ENCODE results near the gene NRXN3.

DNA sequence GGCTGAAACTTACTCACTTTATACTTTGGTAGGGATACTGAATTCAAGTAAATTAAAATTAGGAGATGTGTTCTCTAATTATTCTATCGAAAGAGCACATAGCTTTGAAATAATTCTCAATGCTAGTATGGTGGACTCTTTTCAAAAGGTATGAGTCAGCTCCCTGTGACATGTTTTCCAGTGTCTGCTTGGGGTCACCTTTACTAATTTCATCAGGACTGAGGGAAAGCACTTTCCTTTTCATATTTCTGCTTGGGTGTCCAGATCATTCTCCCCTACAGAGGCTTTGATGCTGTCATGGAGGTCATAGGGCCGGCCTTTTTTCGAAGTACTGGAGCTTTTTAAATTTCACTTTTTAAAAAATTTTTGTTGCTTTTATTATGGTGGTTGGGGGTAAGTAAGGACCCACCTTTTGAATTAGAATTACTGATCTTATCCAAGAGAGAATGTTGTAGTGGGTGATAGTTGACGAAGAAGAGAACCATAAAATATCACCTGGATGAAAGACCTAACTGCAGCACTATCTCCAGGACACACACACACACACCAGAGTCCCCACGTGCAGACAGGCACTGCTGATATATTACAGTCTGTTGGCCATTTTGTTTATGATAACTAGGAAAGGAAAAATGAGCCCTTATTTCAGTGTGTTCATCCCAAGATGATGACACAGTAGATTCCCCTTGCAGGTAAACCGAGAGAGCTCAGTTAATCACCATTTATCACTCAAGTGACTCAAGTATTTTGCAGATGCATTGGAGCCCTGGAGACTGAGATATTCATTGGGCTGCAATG, 1482.5 kb downstream of the NRXN3 start:
- TF ChIP-seq CTCF (conservative IDR thresholded peaks at IDR 0.05; ENCODE audit: low read depth, low read length) (no peak), RFX5 (IDR thresholded peaks at IDR 0.05; ENCODE audit: low read depth, low read length) (no peak), RAD21 (IDR thresholded peaks at IDR 0.05; ENCODE audit: low read length) (no peak), FOS (IDR thresholded peaks at IDR 0.05; ENCODE audit: low read depth, low read length) (no peak), POLR2A (IDR thresholded peaks at IDR 0.05; ENCODE audit: low read depth, low read length) (no peak), CEBPB (IDR thresholded peaks at IDR 0.05; ENCODE audit: low read depth, low read length) (no peak), BHLHE40 (IDR thresholded peaks at IDR 0.05; ENCODE audit: low read depth, low read length) (no peak), ELK1 (IDR thresholded peaks at IDR 0.05; ENCODE audit: borderline replicate concordance, low read depth, low read length) (no peak), SMC3 (IDR thresholded peaks at IDR 0.05; ENCODE audit: low read depth, low read length) (no peak), MAFK (IDR thresholded peaks at IDR 0.05; ENCODE audit: low read depth, low read length) (no peak), MAZ (IDR thresholded peaks at IDR 0.05; ENCODE audit: borderline replicate concordance, low read depth, low read length) (no peak), RCOR1 (IDR thresholded peaks at IDR 0.05; ENCODE audit: insufficient replicate concordance, low read length) (no peak), CHD1 (IDR thresholded peaks at IDR 0.05; ENCODE audit: low read depth, low read length) (no peak)
- TF ChIP-seq, protein P1, sequence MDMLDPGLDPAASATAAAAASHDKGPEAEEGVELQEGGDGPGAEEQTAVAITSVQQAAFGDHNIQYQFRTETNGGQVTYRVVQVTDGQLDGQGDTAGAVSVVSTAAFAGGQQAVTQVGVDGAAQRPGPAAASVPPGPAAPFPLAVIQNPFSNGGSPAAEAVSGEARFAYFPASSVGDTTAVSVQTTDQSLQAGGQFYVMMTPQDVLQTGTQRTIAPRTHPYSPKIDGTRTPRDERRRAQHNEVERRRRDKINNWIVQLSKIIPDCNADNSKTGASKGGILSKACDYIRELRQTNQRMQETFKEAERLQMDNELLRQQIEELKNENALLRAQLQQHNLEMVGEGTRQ (IDR thresholded peaks at IDR 0.05; ENCODE audit: low read depth, low read length): no peak

Data from IMR-90 (cell line).